K562 (cell line): Measurements from ENCODE around the gene FITM1. TPM values are rescaled to one million over a fixed set of nuclear protein-coding genes. Genes with fewer than 3 reads are reported as not detected.

Experiments
- AFF4 ChIP-seq: sonication (generic); formaldehyde crosslinking; IDR thresholded peaks from 2 replicates; pipeline ENCODE4 v1.8.0; 2023; ENCODE audit warnings: mild to moderate bottlenecking, missing genetic modification reagents
- ATF3 ChIP-seq, 2 experiments: fragments of 450-650 bp in 1 of 2; sonication (generic) in 1 of 2; formaldehyde crosslinking in 1 of 2; IDR thresholded peaks in 1 of 2; conservative IDR thresholded peaks in 1 of 2; 2 replicates each; pipeline versions ENCODE4 v1.6.1 to v1.8.1; 2016 to 2023; ENCODE audit warnings: mild to moderate bottlenecking in 2 of 2, moderate library complexity in 2 of 2, inconsistent platforms in 1 of 2, missing genetic modification reagents in 1 of 2
- CAMTA2 ChIP-seq: fragments of 250-450 bp; sonication (Bioruptor Pico); conservative IDR thresholded peaks from 2 replicates; pipeline ENCODE4 v1.5.1; 2022
- E2F3 ChIP-seq: fragments of 250-450 bp; sonication (Bioruptor Pico); IDR thresholded peaks from 2 replicates; pipeline ENCODE4 v1.4.0; 2020; ENCODE audit warnings: mild to moderate bottlenecking
- E2F8 ChIP-seq: fragments of 450-650 bp; IDR thresholded peaks from 2 replicates; pipeline ENCODE4 v1.7.1; 2018; ENCODE audit warnings: mild to moderate bottlenecking, low read depth; ENCODE audit not compliant: partially characterized antibody
- EGR1 ChIP-seq: fragments of 450-650 bp; conservative IDR thresholded peaks from 2 replicates; pipeline ENCODE4 v1.6.1; 2017; ENCODE audit warnings: mild to moderate bottlenecking
- HLTF ChIP-seq: fragments of 450-650 bp; IDR thresholded peaks from 2 replicates; pipeline ENCODE4 v1.6.1; 2016
- MAFK ChIP-seq: IDR thresholded peaks from 2 replicates; pipeline ENCODE4 v1.6.1; 2011; ENCODE audit warnings: low read length, improper control_type of control experiment
- NCOR1 ChIP-seq: fragments of 450-650 bp; IDR thresholded peaks from 2 replicates; pipeline ENCODE4 v1.6.1; 2016; ENCODE audit warnings: mild to moderate bottlenecking, moderate library complexity
- NFE2L1 ChIP-seq: fragments of 450-650 bp; IDR thresholded peaks from 2 replicates; pipeline ENCODE4 v1.6.1; 2016; ENCODE audit warnings: missing genetic modification characterization, low read depth, mild to moderate bottlenecking, missing compliant biosample characterization, moderate library complexity, borderline replicate concordance
- OTX1 ChIP-seq: fragments of 450-650 bp; formaldehyde crosslinking; IDR thresholded peaks from 2 replicates; pipeline ENCODE4 v1.4.0; 2022; ENCODE audit warnings: mild to moderate bottlenecking
- RBFOX2 ChIP-seq: fragments of 200-400 bp; formaldehyde crosslinking; IDR thresholded peaks from 2 replicates; pipeline ENCODE4 v1.6.1; 2017; ENCODE audit warnings: low read depth, mild to moderate bottlenecking, low read length, moderate library complexity
- SP1 ChIP-seq: sonication (generic); formaldehyde crosslinking; IDR thresholded peaks from 2 replicates; pipeline ENCODE4 v1.8.1; 2022; ENCODE audit warnings: mild to moderate bottlenecking, missing genetic modification reagents
- SREBF1 ChIP-seq: fragments of 150-350 bp; IDR thresholded peaks from 2 replicates; pipeline ENCODE4 v1.6.1; 2014; ENCODE audit warnings: antibody characterized with exemption, low read depth, low read length, borderline replicate concordance
- ZNF263 ChIP-seq: sonication (generic); formaldehyde crosslinking; IDR thresholded peaks from 2 replicates; pipeline ENCODE4 v1.8.0; 2022; ENCODE audit warnings: mild to moderate bottlenecking, missing genetic modification reagents, borderline replicate concordance
- ZNF511 ChIP-seq: sonication (generic); formaldehyde crosslinking; IDR thresholded peaks from 2 replicates; pipeline ENCODE4 v1.8.0; 2022; ENCODE audit warnings: mild to moderate bottlenecking, missing genetic modification reagents
- polyA plus RNA-seq, 8 experiments: library from polyadenylated mRNA; depleted of rRNA in 4 of 8; stranded (reverse) in 5 of 8; unstranded in 3 of 8; fragments of >200 nt; fragmentation: Nextera tagmentation in 2 of 8; fragmentation: Illumina TruSeq in 1 of 8; extraction: Ambion mirVana in 2 of 8; extraction: Trizol in 1 of 8; gene quantifications; 2 replicates each; pipeline versions ENCODE4 v1.2.1 to v1.2.3, GENCODE V29; 2011 to 2014; ENCODE audit warnings: inconsistent platforms in 1 of 8, missing spikeins in 1 of 8
- total RNA-seq, 7 experiments: library from RNA; depleted of rRNA in 6 of 7; stranded (reverse); fragments of >200 nt in 6 of 7; fragmentation: Illumina TruSeq in 2 of 7; extraction: Trizol in 2 of 7; gene quantifications; 2 replicates each; pipeline versions ENCODE4 v1.2.1 to v1.2.3, GENCODE V29; 2011 to 2021; ENCODE audit warnings: low replicate concordance in 1 of 7
- TF ChIP-seq, protein P1 (sequence below): fragments of 250-450 bp; sonication (Bioruptor Pico); IDR thresholded peaks from 2 replicates; pipeline ENCODE4 v1.4.0; 2020; ENCODE audit warnings: mild to moderate bottlenecking

Gene FITM1
- total and polyA plus RNA-seq, 9 of the 15 experiments (the other 6 are each of a cell fraction or from before 2014, with no cell fraction given), result 0.09 to 0.20 TPM; not detected in 7

GRCh38 chr14:24141097-24141880, 10.8 kb downstream of the FITM1 start, which contains the start of gene EMC9 (continued):
- TF ChIP-seq E2F8 (no peak), ZNF263 (CRISPR knock-in tag) (no peak), ZNF511 (CRISPR knock-in tag) (peak; percentile 65; the same call in 1 of the 2 replicates), OTX1 (no peak), ATF3 (IDR thresholded peaks at IDR 0.05) (no peak), ATF3 (CRISPR knock-in tag; conservative IDR thresholded peaks at IDR 0.05) (no peak), RBFOX2 (peak; percentile 92), MAFK (no peak), SREBF1 (no peak), AFF4 (no peak), SP1 (CRISPR knock-in tag) (peak; percentile 81), E2F3 (CRISPR knock-in tag) (no peak), CAMTA2 (CRISPR knock-in tag) (no peak), NFE2L1 (tag) (no peak), HLTF (no peak), NCOR1 (no peak), EGR1 (peak; percentile 88)
- TF ChIP-seq, protein P1, sequence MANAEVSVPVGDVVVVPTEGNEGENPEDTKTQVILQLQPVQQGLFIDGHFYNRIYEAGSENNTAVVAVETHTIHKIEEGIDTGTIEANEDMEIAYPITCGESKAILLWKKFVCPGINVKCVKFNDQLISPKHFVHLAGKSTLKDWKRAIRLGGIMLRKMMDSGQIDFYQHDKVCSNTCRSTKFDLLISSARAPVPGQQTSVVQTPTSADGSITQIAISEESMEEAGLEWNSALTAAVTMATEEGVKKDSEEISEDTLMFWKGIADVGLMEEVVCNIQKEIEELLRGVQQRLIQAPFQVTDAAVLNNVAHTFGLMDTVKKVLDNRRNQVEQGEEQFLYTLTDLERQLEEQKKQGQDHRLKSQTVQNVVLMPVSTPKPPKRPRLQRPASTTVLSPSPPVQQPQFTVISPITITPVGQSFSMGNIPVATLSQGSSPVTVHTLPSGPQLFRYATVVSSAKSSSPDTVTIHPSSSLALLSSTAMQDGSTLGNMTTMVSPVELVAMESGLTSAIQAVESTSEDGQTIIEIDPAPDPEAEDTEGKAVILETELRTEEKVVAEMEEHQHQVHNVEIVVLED, result no peak
